Ishikawa (cell line): Measurements from ENCODE around the gene SNAP91.

Experiments
- CEBPB ChIP-seq: IDR thresholded peaks from 2 replicates; pipeline ENCODE4 v1.6.1; 2012
- CREB1 ChIP-seq: IDR thresholded peaks from 2 replicates; pipeline ENCODE4 v1.6.1; 2012; ENCODE audit warnings: low read depth
- EGR1 ChIP-seq: IDR thresholded peaks from 2 replicates; pipeline ENCODE4 v1.6.1; 2012
- EP300 ChIP-seq: IDR thresholded peaks from 2 replicates; pipeline ENCODE4 v1.6.1; 2012; ENCODE audit warnings: borderline replicate concordance
- FOXM1 ChIP-seq: IDR thresholded peaks from 2 replicates; pipeline ENCODE4 v1.6.1; 2012; ENCODE audit warnings: low read depth, borderline replicate concordance
- MAX ChIP-seq: IDR thresholded peaks from 2 replicates; pipeline ENCODE4 v1.6.1; 2012
- NFIC ChIP-seq: IDR thresholded peaks from 2 replicates; pipeline ENCODE4 v1.6.1; 2012
- RAD21 ChIP-seq: IDR thresholded peaks from 2 replicates; pipeline ENCODE4 v1.6.1; 2012; ENCODE audit warnings: low read depth
- TAF1 ChIP-seq: IDR thresholded peaks from 2 replicates; pipeline ENCODE4 v1.6.1; 2012; ENCODE audit warnings: low read depth, mild to moderate bottlenecking
- TCF12 ChIP-seq: IDR thresholded peaks from 2 replicates; pipeline ENCODE4 v1.6.1; 2012; ENCODE audit warnings: low read depth
- TEAD4 ChIP-seq: IDR thresholded peaks from 2 replicates; pipeline ENCODE4 v1.6.1; 2012
- USF1 ChIP-seq: IDR thresholded peaks from 2 replicates; pipeline ENCODE4 v1.6.1; 2012
- YY1 ChIP-seq: IDR thresholded peaks from 2 replicates; pipeline ENCODE4 v1.6.1; 2012; ENCODE audit warnings: low read depth
- ZBTB7A ChIP-seq: IDR thresholded peaks from 2 replicates; pipeline ENCODE4 v1.6.1; 2012; ENCODE audit warnings: low read depth
- TF ChIP-seq, protein P1 (sequence below): IDR thresholded peaks from 2 replicates; pipeline ENCODE4 v1.6.1; 2012; ENCODE audit warnings: low read depth, mild to moderate bottlenecking

SNAP91 gene

GRCh38 chr6:83696674-83697073 is 12.2 kb downstream of the SNAP91 start:
- no peak for TF ChIP-seq RAD21
- no peak for TF ChIP-seq EGR1
- TF ChIP-seq NFIC, result peak; percentile 61
- TF ChIP-seq TEAD4, result peak; percentile 41; the same call in 1 of the 2 replicates
- TF ChIP-seq USF1, result no peak

DNA sequence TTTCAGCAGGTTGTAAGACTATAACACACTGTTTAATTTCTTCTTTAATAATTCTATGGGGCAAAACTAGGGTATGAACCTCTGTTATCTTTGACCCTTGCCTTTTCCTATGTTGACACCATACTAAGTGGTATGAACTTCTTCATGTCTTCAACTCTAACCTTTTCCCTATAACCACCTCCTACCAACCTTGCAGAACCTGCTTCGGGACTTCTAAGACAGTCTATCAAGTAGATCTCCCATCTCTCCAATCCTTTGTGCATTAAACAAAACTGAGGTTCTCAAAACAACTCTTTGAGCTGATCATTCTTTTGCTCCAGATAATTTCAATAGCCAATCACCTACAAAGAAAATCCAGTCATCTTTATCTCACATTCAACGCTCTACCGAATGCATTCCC is 23.4 kb downstream of the SNAP91 start:
- TF ChIP-seq, protein P1, sequence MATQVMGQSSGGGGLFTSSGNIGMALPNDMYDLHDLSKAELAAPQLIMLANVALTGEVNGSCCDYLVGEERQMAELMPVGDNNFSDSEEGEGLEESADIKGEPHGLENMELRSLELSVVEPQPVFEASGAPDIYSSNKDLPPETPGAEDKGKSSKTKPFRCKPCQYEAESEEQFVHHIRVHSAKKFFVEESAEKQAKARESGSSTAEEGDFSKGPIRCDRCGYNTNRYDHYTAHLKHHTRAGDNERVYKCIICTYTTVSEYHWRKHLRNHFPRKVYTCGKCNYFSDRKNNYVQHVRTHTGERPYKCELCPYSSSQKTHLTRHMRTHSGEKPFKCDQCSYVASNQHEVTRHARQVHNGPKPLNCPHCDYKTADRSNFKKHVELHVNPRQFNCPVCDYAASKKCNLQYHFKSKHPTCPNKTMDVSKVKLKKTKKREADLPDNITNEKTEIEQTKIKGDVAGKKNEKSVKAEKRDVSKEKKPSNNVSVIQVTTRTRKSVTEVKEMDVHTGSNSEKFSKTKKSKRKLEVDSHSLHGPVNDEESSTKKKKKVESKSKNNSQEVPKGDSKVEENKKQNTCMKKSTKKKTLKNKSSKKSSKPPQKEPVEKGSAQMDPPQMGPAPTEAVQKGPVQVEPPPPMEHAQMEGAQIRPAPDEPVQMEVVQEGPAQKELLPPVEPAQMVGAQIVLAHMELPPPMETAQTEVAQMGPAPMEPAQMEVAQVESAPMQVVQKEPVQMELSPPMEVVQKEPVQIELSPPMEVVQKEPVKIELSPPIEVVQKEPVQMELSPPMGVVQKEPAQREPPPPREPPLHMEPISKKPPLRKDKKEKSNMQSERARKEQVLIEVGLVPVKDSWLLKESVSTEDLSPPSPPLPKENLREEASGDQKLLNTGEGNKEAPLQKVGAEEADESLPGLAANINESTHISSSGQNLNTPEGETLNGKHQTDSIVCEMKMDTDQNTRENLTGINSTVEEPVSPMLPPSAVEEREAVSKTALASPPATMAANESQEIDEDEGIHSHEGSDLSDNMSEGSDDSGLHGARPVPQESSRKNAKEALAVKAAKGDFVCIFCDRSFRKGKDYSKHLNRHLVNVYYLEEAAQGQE, result no peak
- TF ChIP-seq YY1 (no peak), ZBTB7A (no peak), TEAD4 (no peak), TCF12 (no peak), CEBPB (no peak), EGR1 (no peak), RAD21 (no peak), CREB1 (no peak), FOXM1 (no peak), TAF1 (no peak), MAX (no peak), USF1 (no peak), NFIC (no peak), EP300 (no peak)

GRCh38 chr6:83677791-83678190 is 31.1 kb downstream of the SNAP91 start:
- TF ChIP-seq TEAD4, result no peak
- TF ChIP-seq CREB1, result no peak
- no peak for TF ChIP-seq ZBTB7A
- TF ChIP-seq FOXM1, result no peak
- TF ChIP-seq CEBPB, result no peak
- TF ChIP-seq, protein P1, result no peak

- no peak for TF ChIP-seq NFIC
- TF ChIP-seq CEBPB, result no peak
- TF ChIP-seq TCF12, result no peak
- no peak for TF ChIP-seq CREB1
- no peak for TF ChIP-seq RAD21
- TF ChIP-seq ZBTB7A, result no peak
- TF ChIP-seq MAX, result no peak
- no peak for TF ChIP-seq YY1
- TF ChIP-seq EP300, result no peak
- no peak for TF ChIP-seq TAF1
- TF ChIP-seq EGR1, result no peak
- TF ChIP-seq TEAD4, result no peak
- no peak for TF ChIP-seq USF1
- no peak for TF ChIP-seq FOXM1
- TF ChIP-seq, protein P1, result no peak
Measured at GRCh38 chr6:83637953-83638352, 70.9 kb downstream of the SNAP91 start.

- no peak for TF ChIP-seq YY1
- TF ChIP-seq FOXM1, result no peak
- TF ChIP-seq EGR1, result no peak
- TF ChIP-seq TEAD4, result no peak
- no peak for TF ChIP-seq CREB1
- TF ChIP-seq, protein P1, result no peak
- no peak for TF ChIP-seq NFIC
Measured at GRCh38 chr6:83636800-83637199, 72.1 kb downstream of the SNAP91 start.
